GM12878 (cell line): Measurements from ENCODE around the gene DSTYK. TPM values are rescaled to one million over a fixed set of nuclear protein-coding genes. Genes with fewer than 3 reads are reported as not detected.

ENCODE experiments used
- ATAC-seq: fragments of 200-7000 bp; cut with Tn5 transposase; 3 replicates; pipeline ENCODE4 v1.9.1; 2020; ENCODE audit warnings: mild to moderate bottlenecking, moderate library complexity
- BruUV-seq: library from RNA; stranded (reverse); fragments of 400-500 nt; replicated peaks from 2 replicates; lab custom pipeline; 2021; lab: Mats Ljungman, UMichigan
- CTCF ChIA-PET: fragments of 300-600 bp; sonication (Branson Sonifier 250); formaldehyde crosslinking; extraction: SDS; loops from one replicate; lab custom pipeline; 2021; ENCODE audit warnings: inconsistent platforms; lab: Yijun Ruan, JAX
- POLR2A ChIA-PET: fragments of 350-600 bp; formaldehyde crosslinking; extraction: SDS; loops from one replicate; lab custom pipeline; 2021; ENCODE audit warnings: inconsistent platforms; lab: Charles Lee
- RAD21 ChIA-PET: fragments of 300-600 bp; sonication (Branson Sonifier 250); formaldehyde crosslinking; loops from one replicate; lab custom pipeline; 2023; ENCODE audit warnings: antibody characterized with exemption; ENCODE audit not compliant: unreplicated experiment; lab: Charles Lee
- SMC1A ChIA-PET: fragments of 300-600 bp; sonication (Branson Sonifier 250); formaldehyde crosslinking; loops from one replicate; lab custom pipeline; 2023; ENCODE audit not compliant: unreplicated experiment, uncharacterized antibody; lab: Charles Lee
- DNase-seq: peaks from one replicate; pipeline ENCODE4 v3.0.0-alpha.2; 2011; ENCODE audit warnings: low read depth, low spot score
- FAIRE-seq: peaks from 3 replicates; lab custom pipeline; 2011; peaks lifted over from hg19 to GRCh38; lab: Jason Lieb, UNC
- H2AFZ ChIP-seq: 2 replicates; pipeline ENCODE4 v1.6.0; 2011; ENCODE audit warnings: low read depth, low read length, control low read depth; ENCODE audit not compliant: control insufficient read depth
- H3K27ac ChIP-seq: 2 replicates; pipeline ENCODE4 v1.5.1; 2011; ENCODE audit warnings: control low read depth; ENCODE audit not compliant: control insufficient read depth, insufficient read depth
- H3K27me3 ChIP-seq, 2 experiments: replicated peaks in 1 of 2; 2 replicates each; pipeline versions ENCODE4 v1.6.0 to v1.6.1; 2011; ENCODE audit warnings: low read length in 1 of 2; ENCODE audit not compliant: control insufficient read depth in 2 of 2, insufficient read depth in 2 of 2
- H3K36me3 ChIP-seq, 2 experiments: 2 replicates each; pipeline ENCODE4 v1.5.1; 2011; ENCODE audit warnings: low read length in 1 of 2; ENCODE audit not compliant: control insufficient read depth in 2 of 2, insufficient read depth in 2 of 2
- H3K4me1 ChIP-seq: 2 replicates; pipeline ENCODE4 v1.6.1; 2011; ENCODE audit warnings: mild to moderate bottlenecking, low read length, moderate library complexity, mixed read lengths; ENCODE audit not compliant: control insufficient read depth, insufficient read depth
- H3K4me2 ChIP-seq: 2 replicates; pipeline ENCODE4 v1.6.0; 2011; ENCODE audit warnings: control low read depth; ENCODE audit not compliant: control insufficient read depth, insufficient read depth
- H3K4me3 ChIP-seq: fragments of 200-600 bp; sonication (generic); 2 replicates; pipeline ENCODE4 v1.5.1; 2016
- H3K79me2 ChIP-seq: 2 replicates; pipeline ENCODE4 v1.6.0; 2011; ENCODE audit warnings: low read length; ENCODE audit not compliant: control insufficient read depth, insufficient read depth
- H3K9ac ChIP-seq: 2 replicates; pipeline ENCODE4 v1.8.0; 2011; ENCODE audit warnings: low read length, control low read depth, mixed read lengths; ENCODE audit not compliant: control insufficient read depth, insufficient read depth
- H3K9me3 ChIP-seq: replicated peaks from 3 replicates; pipeline ENCODE4 v1.5.1; 2011; ENCODE audit warnings: mild to moderate bottlenecking, low read length; ENCODE audit not compliant: control insufficient read depth, insufficient read depth
- H4K20me1 ChIP-seq: 2 replicates; pipeline ENCODE4 v1.6.0; 2011; ENCODE audit not compliant: control insufficient read depth, insufficient read depth
- BCL3 ChIP-seq: IDR thresholded peaks from 2 replicates; pipeline ENCODE4 v1.6.1; 2011; ENCODE audit warnings: borderline replicate concordance, low read depth, mild to moderate bottlenecking, moderate library complexity, low read length; ENCODE audit not compliant: insufficient read depth, poor library complexity, severe bottlenecking
- BHLHE40 ChIP-seq, 2 experiments: fragments of 450-650 bp in 1 of 2; IDR thresholded peaks; 2 replicates each; pipeline ENCODE4 v1.6.1; 2011 to 2017; ENCODE audit warnings: low read depth in 2 of 2, borderline replicate concordance in 1 of 2, improper control_type of control experiment in 1 of 2, low read length in 1 of 2, mild to moderate bottlenecking in 1 of 2
- CREM ChIP-seq: IDR thresholded peaks from 2 replicates; pipeline ENCODE4 v1.6.1; 2014; ENCODE audit warnings: antibody characterized with exemption, low read depth
- HSF1 ChIP-seq: fragments of 150-350 bp; IDR thresholded peaks from 2 replicates; pipeline ENCODE4 v1.6.1; 2014; ENCODE audit warnings: mild to moderate bottlenecking, low read depth, low read length
- MYC ChIP-seq: IDR thresholded peaks from 2 replicates; pipeline ENCODE4 v1.6.1; 2011; ENCODE audit warnings: mild to moderate bottlenecking, low read length, moderate library complexity, inconsistent platforms; ENCODE audit not compliant: insufficient read depth, insufficient replicate concordance, insufficient read length, severe bottlenecking
- RAD51 ChIP-seq: fragments of 450-650 bp; IDR thresholded peaks from 2 replicates; pipeline ENCODE4 v1.6.1; 2016; ENCODE audit warnings: moderate library complexity, mild to moderate bottlenecking, inconsistent platforms
- ZNF24 ChIP-seq: fragments of 450-650 bp; IDR thresholded peaks from 2 replicates; pipeline ENCODE4 v1.6.1; 2017; ENCODE audit warnings: antibody characterized with exemption, mild to moderate bottlenecking
- ZNF384 ChIP-seq: IDR thresholded peaks from 2 replicates; pipeline ENCODE4 v1.6.1; 2012; ENCODE audit warnings: low read depth, mild to moderate bottlenecking, low read length, improper control_type of control experiment, borderline replicate concordance
- ZNF687 ChIP-seq: fragments of 450-650 bp; IDR thresholded peaks from 2 replicates; pipeline ENCODE4 v1.6.1; 2017; ENCODE audit warnings: mild to moderate bottlenecking, moderate library complexity
- ZZZ3 ChIP-seq: IDR thresholded peaks from 2 replicates; pipeline ENCODE4 v1.6.1; 2011; ENCODE audit warnings: low read depth; ENCODE audit not compliant: control insufficient read depth, insufficient read length
- WGBS: methylation state at CpG from one replicate; pipeline ENCODE4 v1.1.6; 2016; ENCODE audit warnings: low lambda C conversion rate; ENCODE audit not compliant: insufficient replicate concordance, insufficient coverage; ENCODE audit errors: missing lambda C conversion rate; 5-methylcytosine and 5-hydroxymethylcytosine counted together
- in situ Hi-C: fragments of 300-500 bp; cut with MboI; formaldehyde crosslinking; loops from 9 replicates; pipeline ENCODE4 v1.14.3; 2018; ENCODE audit warnings: mixed read lengths
- intact Hi-C: fragments of 100-400 bp; cut with micrococcal nuclease; formaldehyde crosslinking; loops from one replicate; pipeline ENCODE4 v1.14.2; 2022; ENCODE audit not compliant: unreplicated experiment
- polyA plus RNA-seq, 11 experiments: library from polyadenylated mRNA; depleted of rRNA in 4 of 11; unstranded in 6 of 11; stranded (reverse) in 5 of 11; fragments of >200 nt; fragmentation: Nextera tagmentation in 4 of 11; fragmentation: Illumina TruSeq in 1 of 11; extraction: Ambion mirVana in 4 of 11; extraction: Trizol in 1 of 11; gene quantifications; 1 replicate in 1 of 11; 2 replicates in 10 of 11; pipeline versions ENCODE4 v1.2.1 to v1.2.3, GENCODE V29; 2011 to 2016; ENCODE audit warnings: inconsistent platforms in 2 of 11, missing spikeins in 2 of 11, low read depth in 1 of 11
- total RNA-seq, 4 experiments: library from RNA; depleted of rRNA in 3 of 4; stranded (reverse); fragments of >200 nt in 3 of 4; fragmentation: Illumina TruSeq in 1 of 4; extraction: Trizol in 1 of 4; gene quantifications; 2 replicates each; pipeline versions ENCODE4 v1.2.1 to v1.2.3, GENCODE V29; 2013 to 2021

Gene DSTYK
- total and polyA plus RNA-seq, 10 of the 15 experiments (the other 5 are each of a cell fraction or from before 2014, with no cell fraction given), result 2.7 to 5.5 (median 3.6) TPM

DNA sequence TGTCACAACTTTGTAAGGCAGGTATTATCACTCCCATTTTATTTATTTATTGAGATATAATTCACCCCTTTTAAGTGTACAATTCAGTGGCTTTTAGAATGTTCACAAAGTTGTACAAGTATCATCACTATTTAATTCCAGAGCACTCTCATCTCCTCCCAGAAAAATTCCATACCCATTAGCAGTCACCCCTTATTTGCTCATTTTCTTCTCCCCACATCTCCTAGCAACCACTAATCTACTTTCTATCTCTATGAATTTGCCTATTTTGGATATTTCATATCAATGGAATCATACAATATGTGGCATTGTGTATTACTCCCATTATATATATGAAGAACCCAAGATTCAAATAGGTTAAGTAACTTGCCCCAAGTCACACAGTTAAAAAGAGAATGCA is 7.0 kb downstream of the DSTYK start:
- TF ChIP-seq CREM (no peak), BCL3 (no peak), ZNF24 (no peak)
- intact Hi-C loops (no loop called here), in situ Hi-C loops (no loop called here)
- Histone ChIP-seq H3K4me3 (no peak overlapping the region), H3K4me2 (no peak overlapping the region), H3K4me1 (peaks cover 3% of the 10 kb centered on the region; the same call in 1 of the 2 replicates), H3K27ac (no peak overlapping the region), H2AFZ (no peak overlapping the region), H4K20me1 (no peaks in the 10 kb centered on the region; the same call in 1 of the 2 replicates), H3K36me3 (no peaks in the 10 kb centered on the region), H3K27me3 (no peaks in the 10 kb centered on the region), H3K9ac (no peak overlapping the region), H3K9me3 (no peaks in the 10 kb centered on the region), H3K79me2 (no peaks in the 10 kb centered on the region)
- CTCF ChIA-PET, result interaction anchor here (1.3 to 1.7 kb wide), 2 partner anchors 26 to 51 kb away, joined by 3 to 4 read pairs; no protein-coding TSS in a partner anchor
- DNase-seq (no peak), FAIRE-seq (no peak), ATAC-seq (no peak)
- RAD21 ChIA-PET, result no interaction called here
- no TSS peak for BruUV-seq
- SMC1A ChIA-PET, result interaction anchor here (2.0 kb wide), 1 partner anchor 19 kb away, joined by 6 read pairs; no protein-coding TSS in a partner anchor
- POLR2A ChIA-PET, result no interaction called here

DNA sequence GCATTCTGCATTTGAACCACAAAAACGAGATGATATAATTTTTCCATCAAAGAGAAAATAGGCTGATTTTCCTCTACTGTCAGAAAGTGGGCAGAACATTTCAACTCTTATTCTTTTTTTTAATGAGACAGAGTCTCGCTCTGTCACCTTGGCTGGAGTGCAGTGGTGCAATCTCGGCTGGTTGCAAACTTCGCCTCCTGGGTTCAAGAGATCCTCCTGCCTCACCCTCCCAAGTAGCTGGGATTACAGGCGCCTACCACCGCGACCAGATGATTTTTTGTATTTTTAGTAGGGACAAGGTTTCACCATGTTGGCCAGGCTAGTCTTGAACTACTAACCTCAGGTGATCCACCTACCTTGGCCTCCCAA is 11.6 kb downstream of the DSTYK start:
- Histone ChIP-seq H4K20me1 (no peaks in the 10 kb centered on the region; the same call in 1 of the 2 replicates), H3K27me3 (no peaks in the 10 kb centered on the region), H3K79me2 (no peaks in the 10 kb centered on the region), H3K9me3 (no peaks in the 10 kb centered on the region), H3K27ac (no peak overlapping the region), H3K36me3 (no peaks in the 10 kb centered on the region), H3K4me3 (no peak overlapping the region), H2AFZ (no peak overlapping the region), H3K4me1 (peaks cover 3% of the 10 kb centered on the region; the same call in 1 of the 2 replicates), H3K9ac (no peak overlapping the region), H3K4me2 (no peak overlapping the region)
- in situ Hi-C loops, result no loop called here
- BruUV-seq, result no TSS peak
- WGBS, result 79% methylated on average over 7 of the region's 7 CpGs
- ATAC-seq, result no peak
- DNase-seq, result no peak
- intact Hi-C loops, result no loop called here
- ChIA-PET POLR2A (no interaction called here), SMC1A (interaction anchor here (0.6 to 1.8 kb wide), 12 partner anchors 10 to 77 kb away, joined by 3 to 8 read pairs (median 3); no protein-coding TSS in a partner anchor), CTCF (interaction anchor here (0.7 to 2.9 kb wide), 7 partner anchors 11 to 138 kb away, joined by 3 to 19 read pairs (median 5); partner anchors contain the start of gene TMCC2), RAD21 (interaction anchor here (1.0 to 2.1 kb wide), 4 partner anchors 29 to 211 kb away, joined by 3 to 7 read pairs (median 4); no protein-coding TSS in a partner anchor)
- FAIRE-seq, result no peak
- TF ChIP-seq HSF1 (no peak), BHLHE40 (IDR thresholded peaks at IDR 0.05; ENCODE audit: borderline replicate concordance in 1 of 2, low read depth in 2 of 2, low read length in 1 of 2) (no peak), ZNF384 (no peak), ZZZ3 (no peak), MYC (no peak), ZNF687 (no peak), RAD51 (no peak)
